Measurements from ENCODE around the gene MACROD2.

The MACROD2 gene

GRCh38 chr20:14525426-14525825 is 530.1 kb downstream of the MACROD2 start:
- DNase-seq (ENCODE audit: low spot score) = no peak

DNA sequence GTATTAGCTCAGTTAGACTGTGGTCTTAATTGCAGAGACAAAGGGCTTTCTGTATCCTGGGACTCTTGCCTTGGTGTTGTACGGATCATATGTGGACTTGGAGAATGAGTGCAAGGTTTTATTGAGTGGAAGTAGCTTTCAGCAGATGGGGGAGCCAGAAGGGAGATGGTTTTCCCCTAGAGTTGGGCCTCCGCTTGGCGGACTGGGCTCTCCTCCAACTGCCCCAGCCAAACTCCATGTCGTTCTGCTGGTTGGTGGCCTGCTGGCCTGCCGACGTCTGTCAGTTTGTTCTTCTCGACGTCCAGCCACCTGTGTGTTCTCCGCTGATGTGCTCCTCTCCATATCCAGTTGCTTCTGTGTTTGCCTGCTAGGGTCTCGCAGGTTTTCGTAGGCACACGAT is 531.6 kb downstream of the MACROD2 start:
- DNase-seq (ENCODE audit: low spot score) = no peak

- DNase-seq (ENCODE audit: low spot score) = no peak
These were observed 536.5 kb downstream of the MACROD2 start for GRCh38 chr20:14531786-14532185.

GRCh38 chr20:14536738-14537137 is 541.4 kb downstream of the MACROD2 start:
- no peak for DNase-seq (ENCODE audit: low spot score)

DNA sequence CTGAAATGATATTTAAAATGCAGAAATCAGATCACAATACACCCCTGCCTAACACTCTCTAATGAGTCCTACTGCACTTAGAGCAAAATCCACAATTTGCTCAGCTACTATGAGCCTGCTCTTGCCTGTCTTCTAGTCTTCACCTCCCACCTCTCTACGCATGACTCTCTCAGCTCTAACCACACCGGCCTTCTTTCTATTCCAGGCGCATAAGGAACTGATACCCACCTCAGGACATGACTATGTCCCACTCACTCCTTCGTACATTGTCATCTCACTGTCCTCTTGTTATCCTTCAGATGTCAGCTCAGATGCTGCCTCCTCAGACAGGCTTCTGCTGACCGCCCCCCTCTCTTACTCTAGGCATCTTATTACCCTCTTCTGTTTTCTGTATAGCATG is 543.1 kb downstream of the MACROD2 start:
- no peak for DNase-seq (ENCODE audit: low spot score)

DNA sequence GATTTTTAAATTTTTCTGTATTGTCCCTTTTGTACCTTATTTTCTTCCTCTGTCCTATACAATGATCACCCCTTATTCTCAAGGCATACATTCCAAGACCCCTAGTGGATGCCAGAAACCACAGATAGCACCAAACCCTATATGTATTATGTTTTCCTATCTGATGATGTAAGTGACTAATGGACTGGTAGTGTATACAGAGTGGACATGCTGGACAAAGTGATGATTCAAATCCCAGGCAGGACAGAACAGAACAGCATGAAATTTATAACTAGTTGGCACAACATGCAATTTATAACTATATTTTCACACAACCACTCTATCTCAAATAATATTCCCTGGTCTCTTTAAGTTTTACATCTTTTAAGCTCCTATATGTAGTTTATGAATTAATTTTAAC is 547.7 kb downstream of the MACROD2 start:
- DNase-seq (ENCODE audit: low spot score) = no peak

GRCh38 chr20:14544688-14545087 is 549.4 kb downstream of the MACROD2 start:
- no peak for DNase-seq (ENCODE audit: low spot score)

- DNase-seq (ENCODE audit: low spot score) = no peak
These were observed 555.3 kb downstream of the MACROD2 start for GRCh38 chr20:14550655-14551054.

DNA sequence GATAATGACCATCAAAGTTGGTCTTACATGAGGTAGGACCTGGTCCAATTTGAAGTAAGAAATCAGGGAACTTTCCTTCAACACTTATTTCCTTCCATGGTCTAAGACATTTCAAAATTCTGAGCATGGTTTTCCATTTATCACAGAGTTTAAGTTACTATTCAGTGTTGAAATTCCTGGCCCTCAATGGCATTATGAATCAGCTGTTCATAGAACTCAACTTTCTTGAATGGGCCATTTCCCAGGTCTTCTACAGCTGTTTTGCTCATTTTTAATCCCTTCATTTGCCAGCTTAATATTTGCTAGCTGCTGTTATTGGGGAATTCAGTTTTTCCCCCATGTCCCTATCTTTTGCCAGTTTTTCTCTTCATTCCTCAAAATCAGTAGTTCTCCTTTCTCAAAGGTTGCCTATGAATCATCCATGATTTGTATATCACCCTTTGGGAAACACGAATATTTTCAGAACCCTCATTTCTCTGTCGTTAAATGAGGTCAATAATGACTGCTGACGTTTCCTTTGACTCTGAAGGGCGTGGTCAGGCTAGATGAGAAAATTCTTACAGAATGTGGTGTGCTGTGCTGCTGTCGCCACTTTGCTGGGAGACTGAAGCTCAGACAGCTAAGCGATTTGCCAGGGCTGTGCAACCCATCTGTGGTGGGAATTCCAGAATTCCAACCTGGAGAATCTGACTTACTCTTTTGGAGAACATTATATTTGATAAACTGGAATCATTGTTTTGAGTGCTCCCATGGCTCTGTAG is 558.6 kb downstream of the MACROD2 start:
- no peak for DNase-seq (ENCODE audit: low spot score)

- DNase-seq (ENCODE audit: low spot score) = no peak
These were observed 560.4 kb downstream of the MACROD2 start for GRCh38 chr20:14555676-14556075.

DNA sequence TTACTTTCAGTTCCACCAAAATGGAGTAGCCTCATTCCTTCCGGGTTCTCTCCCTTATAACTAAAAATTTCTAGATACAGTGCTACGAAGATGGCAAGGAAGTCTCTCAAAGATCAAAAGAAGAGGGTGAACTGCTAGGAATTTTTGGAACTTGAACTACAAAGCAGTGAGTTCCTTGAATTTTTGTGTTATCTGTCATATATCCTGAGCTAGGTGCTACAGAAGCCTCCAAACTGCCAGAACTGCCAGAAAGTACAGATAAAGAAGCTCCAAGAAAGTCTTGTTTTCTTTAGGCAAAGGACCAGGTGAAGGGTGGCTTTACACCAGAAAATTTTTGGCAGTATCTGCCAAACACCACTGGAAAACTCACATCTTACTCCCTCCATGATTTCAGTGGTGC is 560.9 kb downstream of the MACROD2 start:
- no peak for DNase-seq (ENCODE audit: low spot score)

DNA sequence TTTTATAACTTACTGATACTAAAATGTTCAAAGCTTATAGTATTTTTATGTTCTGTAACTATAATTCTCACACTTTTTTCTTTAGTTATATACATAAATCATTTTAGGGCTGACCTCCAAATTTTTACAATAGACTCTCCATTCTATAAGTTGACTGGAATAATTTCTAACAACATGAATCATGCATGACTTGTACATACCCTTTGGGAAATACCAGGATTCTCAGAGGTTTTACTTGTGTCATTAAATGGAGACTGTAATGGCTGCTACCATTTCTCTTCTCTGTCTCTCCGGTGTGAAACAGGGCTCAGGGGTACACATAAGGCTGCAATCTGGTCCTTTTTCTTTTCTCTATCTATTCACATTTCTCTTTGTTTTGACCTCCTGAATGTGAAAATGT is 564.3 kb downstream of the MACROD2 start:
- DNase-seq (ENCODE audit: low spot score) = no peak

DNA sequence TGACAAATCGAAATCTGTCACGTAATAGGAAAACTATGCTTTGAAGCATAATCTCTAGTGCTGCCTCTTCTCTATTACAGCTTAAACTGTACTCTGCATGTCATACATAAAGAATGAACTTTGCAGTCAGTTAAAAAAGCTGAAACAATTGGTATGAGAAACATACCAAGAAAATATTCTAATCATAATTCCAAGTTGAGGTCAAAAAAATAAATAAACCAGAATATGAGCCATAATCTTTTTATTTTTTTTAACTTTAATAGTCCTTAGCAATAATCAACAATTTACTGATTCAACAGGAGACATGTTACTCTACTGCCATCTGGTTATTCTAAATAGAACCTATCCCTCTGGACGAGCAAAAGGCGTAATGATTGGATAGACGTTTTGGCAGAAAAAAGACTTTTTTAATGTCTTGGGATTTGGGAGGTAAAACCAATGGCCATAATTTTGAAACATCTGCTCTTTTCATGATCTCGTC is 566.5 kb downstream of the MACROD2 start:
- no peak for DNase-seq (ENCODE audit: low spot score)

- no peak for DNase-seq (ENCODE audit: low spot score)
These were observed 567.7 kb downstream of the MACROD2 start for GRCh38 chr20:14562981-14563380.

DNA sequence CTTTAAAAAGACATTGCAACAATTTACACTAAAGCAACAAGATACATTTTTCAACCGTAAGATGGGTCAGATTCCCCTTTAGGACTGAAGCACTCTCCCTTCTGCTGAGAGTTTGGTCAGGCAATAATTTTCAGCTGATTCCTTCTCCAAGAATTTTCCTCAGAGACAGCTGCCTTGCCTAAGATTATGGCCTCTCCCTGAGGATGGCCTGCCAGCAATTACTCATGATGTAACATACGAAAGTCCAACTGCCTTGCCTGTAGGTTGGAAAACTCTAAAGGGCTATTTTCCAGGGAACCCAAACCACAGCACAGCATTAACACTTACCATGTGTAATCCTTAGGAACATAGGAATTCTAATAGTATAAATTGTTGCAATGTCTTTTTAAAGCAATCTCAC is 571.2 kb downstream of the MACROD2 start:
- no peak for DNase-seq (ENCODE audit: low spot score)

DNA sequence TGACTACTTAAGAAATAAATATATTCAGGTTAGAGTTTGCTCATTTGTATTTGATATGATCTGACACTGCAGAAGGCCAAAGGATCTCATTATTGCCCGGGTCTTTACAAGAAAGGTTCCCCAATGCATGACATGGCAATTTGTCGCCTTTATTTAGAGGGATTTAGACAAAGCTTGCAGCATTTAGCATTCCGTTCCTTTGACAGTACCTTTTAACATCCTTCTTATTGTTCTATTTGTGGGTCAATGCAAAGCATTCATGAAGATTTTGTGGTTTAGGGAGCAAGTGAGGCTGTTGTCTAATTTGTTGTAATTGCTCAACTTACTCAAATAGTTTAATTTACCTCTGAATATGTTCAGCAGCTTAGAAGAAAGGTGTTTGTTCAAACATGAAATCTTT is 572.9 kb downstream of the MACROD2 start:
- no peak for DNase-seq (ENCODE audit: low spot score)

DNA sequence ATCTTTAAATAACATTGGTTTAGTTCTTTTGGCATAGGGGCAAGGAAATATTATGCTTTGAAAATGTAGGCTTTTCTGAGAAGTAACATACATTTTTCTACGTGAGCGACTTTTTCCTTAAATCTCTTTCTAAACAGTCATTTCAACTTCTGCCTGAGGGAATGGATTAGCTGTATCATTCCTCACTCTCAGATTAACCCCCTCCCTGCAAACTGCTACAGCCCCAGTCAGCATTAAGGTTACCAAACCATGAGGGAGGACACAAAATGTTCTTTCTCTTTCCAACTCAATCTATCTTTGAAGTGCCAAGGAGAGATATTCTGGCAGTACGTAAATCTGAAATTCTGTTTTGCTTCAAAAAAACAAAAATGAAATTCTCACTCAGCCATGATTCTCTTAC is 573.4 kb downstream of the MACROD2 start:
- DNase-seq (ENCODE audit: low spot score) = no peak

DNA sequence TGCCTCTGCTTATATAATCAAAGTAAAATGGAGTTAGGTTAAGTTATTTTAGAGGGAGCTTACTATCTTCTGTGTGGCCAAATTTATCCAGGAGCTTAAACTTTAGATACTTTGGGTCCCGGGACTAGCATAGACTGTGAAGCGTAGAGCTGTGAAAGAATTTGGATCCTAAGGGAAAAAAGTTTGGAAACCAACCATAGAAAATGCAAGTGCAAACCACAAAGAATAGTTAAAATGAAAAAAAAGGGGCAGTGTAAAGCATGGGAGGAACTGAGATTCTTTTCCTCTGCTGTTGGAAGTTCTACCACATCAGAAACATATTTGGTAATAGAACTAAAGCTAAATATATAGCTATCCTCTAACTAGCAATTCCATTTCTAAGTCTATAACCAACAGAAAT is 574.3 kb downstream of the MACROD2 start:
- DNase-seq (ENCODE audit: low spot score) = no peak

DNA sequence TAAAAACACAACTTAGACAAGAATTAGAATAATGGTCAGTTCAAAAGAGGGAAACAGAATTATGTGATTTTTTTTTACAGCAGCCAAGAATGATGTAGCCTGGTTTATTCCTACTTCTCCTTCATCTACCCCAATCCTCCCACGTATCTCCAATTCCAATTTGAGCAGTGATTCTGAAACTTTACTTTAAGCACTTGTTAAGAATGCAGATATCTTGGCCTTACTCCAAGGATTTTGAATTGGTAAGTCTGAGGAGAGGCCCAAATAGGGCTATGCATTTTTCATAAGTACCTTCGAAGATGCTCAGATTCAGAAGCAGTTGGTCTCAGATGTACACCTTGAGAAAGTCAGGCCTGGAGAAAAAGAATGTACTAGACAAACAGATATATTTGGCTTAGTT is 575.5 kb downstream of the MACROD2 start:
- no peak for DNase-seq (ENCODE audit: low spot score)

GRCh38 chr20:14573676-14574075 is 578.4 kb downstream of the MACROD2 start:
- no peak for DNase-seq (ENCODE audit: low spot score)

DNA sequence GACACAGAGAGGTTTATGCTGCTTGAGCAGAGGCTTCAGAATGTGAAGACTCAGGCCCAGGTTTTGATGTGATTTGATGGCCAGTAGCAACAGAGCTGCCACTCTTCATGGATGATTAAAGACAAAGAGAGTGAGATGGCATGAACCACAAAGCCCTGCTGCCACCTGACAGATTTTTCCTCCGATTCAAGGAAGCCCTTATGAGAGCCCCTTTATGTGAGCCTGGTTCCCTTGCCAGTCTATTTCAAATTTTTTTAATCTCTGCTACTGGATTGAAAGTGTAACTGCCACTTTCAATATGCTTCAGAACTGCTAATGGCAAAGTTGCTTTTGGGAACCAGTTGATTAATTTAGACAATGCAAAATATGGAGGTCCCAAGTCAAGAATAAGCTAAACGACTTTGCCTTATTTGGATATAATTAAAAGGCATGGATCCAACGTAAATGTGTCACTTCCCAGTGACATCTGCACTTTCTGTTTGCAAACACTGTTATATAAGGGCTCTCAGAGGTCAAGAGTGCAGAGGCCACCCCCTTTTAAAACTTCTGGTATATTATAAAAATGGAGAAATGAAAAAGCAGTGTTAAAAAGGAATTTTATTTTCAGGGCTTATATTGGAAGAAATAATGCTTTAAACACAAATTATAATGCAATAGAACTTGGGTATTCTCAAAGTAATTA is 581.0 kb downstream of the MACROD2 start:
- no peak for DNase-seq (ENCODE audit: low spot score)

DNA sequence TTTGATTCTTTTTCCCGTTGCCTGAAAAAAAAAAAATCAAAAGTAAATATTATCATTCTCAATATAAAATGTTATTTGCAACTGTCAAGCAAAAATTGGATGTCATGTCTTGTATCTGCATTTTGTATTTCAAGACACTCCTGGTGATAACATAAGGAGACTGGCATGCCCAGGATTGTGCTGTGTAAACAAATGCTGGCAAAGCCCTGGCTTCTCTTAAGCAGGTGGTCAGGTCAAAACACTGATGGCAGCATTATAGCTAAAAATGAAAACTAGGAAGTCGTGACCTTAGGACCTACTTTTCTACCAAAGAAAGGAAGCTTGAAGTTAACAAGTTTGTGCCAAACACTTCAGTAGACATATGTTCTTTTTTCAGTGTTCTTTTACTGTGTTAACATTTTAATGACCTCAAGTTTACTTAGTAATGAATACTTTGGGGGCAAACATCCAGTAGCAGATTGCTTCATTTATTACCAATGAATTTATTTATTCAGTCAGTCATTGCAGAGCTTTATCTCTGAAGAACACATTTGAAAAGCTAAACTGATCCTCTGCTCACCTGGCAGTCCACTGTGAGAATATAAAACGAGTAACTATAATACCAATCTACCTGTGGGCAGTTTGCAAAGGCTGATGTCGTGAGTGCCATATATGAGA is 585.2 kb downstream of the MACROD2 start:
- no peak for DNase-seq (ENCODE audit: low spot score)

- no peak for DNase-seq (ENCODE audit: low spot score)
These were observed 586.4 kb downstream of the MACROD2 start for GRCh38 chr20:14581731-14582130.

Data from germinal center (tissue), 1 donor.